OCI-LY1 (cell line): ENCODE measurements around the gene CDC25B.

Experiments
- H2AFZ ChIP-seq: fragments of 200-600 bp; sonication (generic), shearing (Covaris generic); 2 replicates; pipeline ENCODE4 v1.6.0; 2014; ENCODE audit warnings: antibody characterized with exemption, mild to moderate bottlenecking, low read length
- H3F3A ChIP-seq: fragments of 200-600 bp; sonication (generic), shearing (Covaris generic); 2 replicates; pipeline ENCODE4 v1.6.0; 2014; ENCODE audit warnings: mild to moderate bottlenecking, antibody characterized with exemption, low read length, moderate library complexity; ENCODE audit not compliant: insufficient read depth
- H3K27ac ChIP-seq: fragments of 200-600 bp; sonication (generic); 2 replicates; pipeline ENCODE4 v1.5.1; 2014; ENCODE audit warnings: low read length, mixed run types, mild to moderate bottlenecking, low read depth; ENCODE audit not compliant: poor library complexity, severe bottlenecking
- H3K27me3 ChIP-seq: fragments of 200-600 bp; sonication (generic); 2 replicates; pipeline ENCODE4 v1.6.0; 2014; ENCODE audit warnings: antibody characterized with exemption, mild to moderate bottlenecking, low read length, moderate library complexity; ENCODE audit not compliant: insufficient read depth
- H3K36me3 ChIP-seq: fragments of 200-600 bp; sonication (generic); 2 replicates; pipeline ENCODE4 v1.6.1; 2014; ENCODE audit warnings: mild to moderate bottlenecking, antibody characterized with exemption, low read length, moderate library complexity, mixed read lengths; ENCODE audit not compliant: insufficient read depth
- H3K4me1 ChIP-seq: fragments of 200-600 bp; sonication (generic); 2 replicates; pipeline ENCODE4 v1.5.1; 2014; ENCODE audit warnings: mild to moderate bottlenecking, low read length, moderate library complexity; ENCODE audit not compliant: insufficient read depth, severe bottlenecking
- H3K4me2 ChIP-seq: fragments of 200-600 bp; sonication (generic), shearing (Covaris generic); 2 replicates; pipeline ENCODE4 v1.6.1; 2014; ENCODE audit warnings: low read length
- H3K4me3 ChIP-seq: fragments of 200-600 bp; sonication (generic); 2 replicates; pipeline ENCODE4 v1.5.1; 2014; ENCODE audit warnings: low read length, low read depth, mild to moderate bottlenecking, mixed read lengths; ENCODE audit not compliant: poor library complexity, severe bottlenecking
- H3K79me2 ChIP-seq: fragments of 200-600 bp; shearing (Covaris generic); 2 replicates; pipeline ENCODE4 v1.6.1; 2016; ENCODE audit warnings: mixed run types, low read length, mixed read lengths; ENCODE audit not compliant: insufficient read depth
- H3K9ac ChIP-seq: fragments of 200-600 bp; sonication (generic), shearing (Covaris generic); 2 replicates; pipeline ENCODE4 v1.6.1; 2014; ENCODE audit warnings: mild to moderate bottlenecking, low read length, mixed read lengths
- H3K9me2 ChIP-seq: fragments of 200-600 bp; sonication (generic), shearing (Covaris generic); 2 replicates; pipeline ENCODE4 v1.6.1; 2014; ENCODE audit warnings: low read depth, mild to moderate bottlenecking, low read length, mixed read lengths
- H3K9me3 ChIP-seq: fragments of 200-600 bp; shearing (Covaris generic); 2 replicates; pipeline ENCODE4 v1.6.1; 2014; ENCODE audit warnings: low read length, mixed read lengths
- H4K20me1 ChIP-seq: fragments of 200-600 bp; sonication (generic), shearing (Covaris generic); 2 replicates; pipeline ENCODE4 v1.6.0; 2016; ENCODE audit warnings: mild to moderate bottlenecking, low read length; ENCODE audit not compliant: insufficient read depth
- EZH2 ChIP-seq: fragments of 200-600 bp; sonication (generic), shearing (Covaris generic); IDR thresholded peaks from 2 replicates; pipeline ENCODE4 v1.8.0; 2017; ENCODE audit warnings: borderline replicate concordance, mixed run types, mild to moderate bottlenecking, antibody characterized with exemption, low read length, moderate library complexity, mixed read lengths
- TF ChIP-seq, protein P1 (sequence below): fragments of 200-600 bp; sonication (generic), shearing (Covaris generic); IDR thresholded peaks from 2 replicates; pipeline ENCODE4 v1.5.1; 2017; ENCODE audit warnings: mild to moderate bottlenecking, antibody characterized with exemption, low read length, moderate library complexity, mixed read lengths

The CDC25B gene

DNA sequence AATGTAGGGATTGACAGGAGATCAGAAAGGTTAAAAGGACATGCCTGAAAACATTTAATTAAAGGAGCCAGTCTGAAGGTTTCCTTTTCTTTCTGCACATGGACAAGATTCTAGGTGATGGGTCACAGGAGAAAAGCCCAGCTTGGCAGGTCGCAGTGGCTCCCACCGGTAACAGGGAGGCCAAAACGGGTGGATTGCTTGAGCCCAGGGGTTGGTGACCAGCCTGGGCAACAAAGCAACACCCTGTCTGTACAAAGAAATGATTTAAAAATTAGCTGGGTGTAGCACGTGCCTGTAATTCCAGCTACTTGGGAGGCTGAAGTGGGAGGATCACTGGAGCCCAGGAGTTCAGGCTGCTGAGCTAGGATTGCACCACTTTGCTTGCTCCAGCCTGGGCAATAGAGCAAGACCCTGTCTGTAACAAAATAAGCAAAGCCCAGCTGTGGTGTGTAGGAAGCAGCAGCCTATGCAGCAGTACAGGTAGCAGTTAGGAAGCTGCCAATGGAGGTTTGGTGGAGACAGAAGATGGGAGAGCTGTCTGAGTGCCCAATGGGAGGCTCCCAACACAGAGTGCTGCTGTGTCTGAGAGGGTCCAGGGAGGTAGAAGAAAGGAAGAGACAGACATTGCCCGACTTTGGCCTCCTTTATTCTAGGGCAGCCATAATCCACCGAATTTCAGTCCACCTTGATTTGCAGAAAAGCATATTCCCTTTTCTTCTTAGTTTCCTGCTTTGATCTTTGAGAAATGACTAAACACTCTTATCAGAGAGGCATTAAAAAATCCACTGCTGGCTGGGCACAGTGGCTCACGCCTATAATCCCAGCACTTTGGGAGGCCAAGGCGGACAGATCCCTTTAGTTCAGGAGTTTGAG is 17.1 kb downstream of the CDC25B start:
- TF ChIP-seq, protein P1, sequence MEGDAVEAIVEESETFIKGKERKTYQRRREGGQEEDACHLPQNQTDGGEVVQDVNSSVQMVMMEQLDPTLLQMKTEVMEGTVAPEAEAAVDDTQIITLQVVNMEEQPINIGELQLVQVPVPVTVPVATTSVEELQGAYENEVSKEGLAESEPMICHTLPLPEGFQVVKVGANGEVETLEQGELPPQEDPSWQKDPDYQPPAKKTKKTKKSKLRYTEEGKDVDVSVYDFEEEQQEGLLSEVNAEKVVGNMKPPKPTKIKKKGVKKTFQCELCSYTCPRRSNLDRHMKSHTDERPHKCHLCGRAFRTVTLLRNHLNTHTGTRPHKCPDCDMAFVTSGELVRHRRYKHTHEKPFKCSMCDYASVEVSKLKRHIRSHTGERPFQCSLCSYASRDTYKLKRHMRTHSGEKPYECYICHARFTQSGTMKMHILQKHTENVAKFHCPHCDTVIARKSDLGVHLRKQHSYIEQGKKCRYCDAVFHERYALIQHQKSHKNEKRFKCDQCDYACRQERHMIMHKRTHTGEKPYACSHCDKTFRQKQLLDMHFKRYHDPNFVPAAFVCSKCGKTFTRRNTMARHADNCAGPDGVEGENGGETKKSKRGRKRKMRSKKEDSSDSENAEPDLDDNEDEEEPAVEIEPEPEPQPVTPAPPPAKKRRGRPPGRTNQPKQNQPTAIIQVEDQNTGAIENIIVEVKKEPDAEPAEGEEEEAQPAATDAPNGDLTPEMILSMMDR, result no peak
- no peak for TF ChIP-seq EZH2
- H3F3A ChIP-seq, result no peaks in the 10 kb centered on the region
- H3K36me3 ChIP-seq, result no peaks in the 10 kb centered on the region
- no peak overlapping the region for H3K27ac ChIP-seq
- no peaks in the 10 kb centered on the region for H3K9me2 ChIP-seq
- no peaks in the 10 kb centered on the region for H3K79me2 ChIP-seq
- H3K9ac ChIP-seq, result no peak overlapping the region
- no peaks in the 10 kb centered on the region for H3K9me3 ChIP-seq
- no peak overlapping the region for H3K4me3 ChIP-seq
- H3K27me3 ChIP-seq, result no peaks in the 10 kb centered on the region; the same call in 1 of the 2 replicates
- no peak overlapping the region for H3K4me2 ChIP-seq
- H3K4me1 ChIP-seq, result peaks cover 22% of the 10 kb centered on the region
- H4K20me1 ChIP-seq, result no peaks in the 10 kb centered on the region
- no peak overlapping the region for H2AFZ ChIP-seq

DNA sequence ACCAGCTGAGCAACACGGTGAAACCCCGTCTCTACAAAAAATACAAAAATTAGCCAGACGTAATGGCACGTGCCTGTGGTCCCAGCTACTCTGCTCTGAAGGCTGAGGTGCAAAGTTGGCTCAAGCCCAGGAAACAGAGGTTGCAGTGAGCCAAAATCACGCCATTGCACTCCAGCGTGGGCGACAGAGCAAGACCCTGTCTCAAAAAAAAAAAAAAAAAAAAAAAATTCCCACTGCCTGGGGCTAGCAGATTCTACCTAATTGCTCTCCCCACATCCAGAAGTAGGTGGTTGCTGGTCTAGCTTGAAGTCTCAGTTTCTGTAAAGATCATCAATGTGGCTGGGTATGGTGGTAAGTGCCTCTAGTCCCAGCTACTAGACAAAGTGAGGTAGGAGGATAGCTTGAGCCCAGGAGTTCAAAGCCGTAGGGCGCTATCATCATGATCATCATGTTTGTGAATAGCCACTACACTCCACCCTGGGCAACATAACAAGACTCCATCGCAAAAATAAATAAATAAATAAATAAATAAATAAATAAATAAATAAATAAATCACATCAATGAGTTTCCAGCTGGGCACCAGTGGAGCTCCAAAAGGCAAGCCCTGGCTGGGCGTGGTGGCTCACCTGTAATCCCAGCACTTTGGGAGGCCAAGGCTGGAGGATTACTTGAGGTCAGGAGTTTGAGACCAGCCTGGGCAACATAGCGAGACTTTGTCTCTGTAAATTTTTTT is 17.9 kb downstream of the CDC25B start:
- H3K4me1 ChIP-seq, result peaks cover 30% of the 10 kb centered on the region
- no peaks in the 10 kb centered on the region for H3F3A ChIP-seq
- no peaks in the 10 kb centered on the region for H4K20me1 ChIP-seq
- H3K36me3 ChIP-seq, result no peaks in the 10 kb centered on the region
- no peak overlapping the region for H3K9ac ChIP-seq
- no peaks in the 10 kb centered on the region for H3K9me2 ChIP-seq
- H3K79me2 ChIP-seq, result no peaks in the 10 kb centered on the region
- H3K9me3 ChIP-seq, result no peaks in the 10 kb centered on the region
- no peak overlapping the region for H2AFZ ChIP-seq
- no peak overlapping the region for H3K4me2 ChIP-seq
- no peak overlapping the region for H3K27ac ChIP-seq
- TF ChIP-seq EZH2, result no peak
- TF ChIP-seq, protein P1, result no peak
- H3K27me3 ChIP-seq, result no peaks in the 10 kb centered on the region; the same call in 1 of the 2 replicates
- no peak overlapping the region for H3K4me3 ChIP-seq

DNA sequence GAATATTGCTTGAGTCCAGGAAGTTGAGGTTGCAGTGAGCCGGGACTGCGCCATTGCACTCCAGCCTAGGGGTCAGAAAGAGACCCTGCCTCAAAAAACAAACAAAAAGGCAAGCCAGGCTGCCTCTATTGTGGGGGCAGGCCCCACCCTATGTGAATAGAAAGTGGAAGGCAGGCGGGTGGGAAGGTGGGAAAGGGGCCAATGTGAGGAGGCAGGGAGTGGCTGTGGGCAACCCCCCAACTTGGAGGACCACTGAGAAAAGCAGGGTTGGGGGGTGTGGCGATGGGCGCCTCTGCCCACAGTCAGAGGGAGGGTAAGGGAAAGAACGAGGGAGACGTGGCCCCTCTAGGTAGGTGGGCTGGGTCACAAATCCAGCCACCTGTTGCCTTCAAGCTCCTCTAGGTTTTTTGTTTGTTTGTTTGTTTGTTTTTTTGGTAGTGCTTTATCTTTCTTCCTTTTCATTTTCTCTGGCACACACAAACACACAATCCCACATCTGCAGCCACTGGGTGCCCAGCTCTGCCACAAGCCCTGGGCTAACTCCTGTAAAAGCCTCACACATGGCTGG is 18.9 kb downstream of the CDC25B start:
- Histone ChIP-seq H3K79me2 (no peaks in the 10 kb centered on the region), H3K9me2 (no peaks in the 10 kb centered on the region), H3K4me1 (peaks cover 39% of the 10 kb centered on the region), H4K20me1 (no peaks in the 10 kb centered on the region), H2AFZ (no peak overlapping the region), H3K4me3 (no peak overlapping the region), H3K4me2 (no peak overlapping the region), H3K9ac (no peak overlapping the region), H3K27me3 (no peaks in the 10 kb centered on the region; the same call in 1 of the 2 replicates), H3K9me3 (no peaks in the 10 kb centered on the region), H3K36me3 (no peaks in the 10 kb centered on the region), H3F3A (no peaks in the 10 kb centered on the region), H3K27ac (no peak overlapping the region)
- no peak for TF ChIP-seq EZH2
- TF ChIP-seq, protein P1, result no peak
